HepG2 (cell line): ENCODE measurements around the gene CHST11. TPM values are rescaled to one million over a fixed set of nuclear protein-coding genes. Genes with fewer than 3 reads are reported as not detected.

Experiments used
- ATAC-seq: fragments of 200-7000 bp; cut with Tn5 transposase; 3 replicates; pipeline ENCODE4 v1.9.1; 2020; ENCODE audit warnings: mild to moderate bottlenecking, moderate library complexity
- BruUV-seq: library from RNA; stranded (reverse); fragments of 400-500 nt; replicated peaks from 2 replicates; lab custom pipeline; 2021; lab: Mats Ljungman, UMichigan
- CTCF ChIA-PET: fragments of 300-600 bp; formaldehyde crosslinking; extraction: SDS; loops from one replicate; lab custom pipeline; 2021; ENCODE audit warnings: low total read pairs, inconsistent platforms, low intra/inter-chr PET ratio; lab: Yijun Ruan, JAX
- POLR2A ChIA-PET: fragments of 350-600 bp; sonication (Branson Sonifier 250); formaldehyde crosslinking; loops from one replicate; lab custom pipeline; 2020; ENCODE audit warnings: antibody characterized with exemption, inconsistent platforms; lab: Yijun Ruan, JAX
- DNase-seq: peaks from one replicate; pipeline ENCODE4 v3.0.0-alpha.2; 2015; ENCODE audit warnings: low spot score
- FAIRE-seq: peaks from 3 replicates; lab custom pipeline; 2011; peaks lifted over from hg19 to GRCh38; lab: Jason Lieb, UNC
- H2AFZ ChIP-seq: one replicate; pipeline ENCODE4 v1.6.1; 2011; ENCODE audit warnings: low read length, inconsistent platforms
- H3K27ac ChIP-seq: fragments of 300-600 bp; 3 replicates; pipeline ENCODE4 v1.8.0; 2011; ENCODE audit warnings: mixed run types, mild to moderate bottlenecking, mixed read lengths, low read length, inconsistent platforms; ENCODE audit not compliant: insufficient read depth; ENCODE audit errors: extremely low read length
- H3K27me3 ChIP-seq, 2 experiments: fragments of 200-600 bp in 1 of 2; 2 replicates in 1 of 2; 3 replicates in 1 of 2; pipeline versions ENCODE4 v1.6.0 to v1.8.0; 2011; ENCODE audit warnings: low read length in 2 of 2, mild to moderate bottlenecking in 2 of 2, moderate library complexity in 2 of 2, inconsistent platforms in 1 of 2; ENCODE audit not compliant: insufficient read depth in 2 of 2, control insufficient read depth in 1 of 2
- H3K36me3 ChIP-seq, 2 experiments: fragments of 200-600 bp in 1 of 2; replicated peaks in 1 of 2; 2 replicates in 1 of 2; 3 replicates in 1 of 2; pipeline versions ENCODE4 v1.5.1 to v1.8.0; 2011; ENCODE audit warnings: low read length in 2 of 2, inconsistent platforms in 1 of 2; ENCODE audit not compliant: insufficient read depth in 2 of 2, control insufficient read depth in 1 of 2
- H3K4me1 ChIP-seq: 2 replicates; pipeline ENCODE4 v1.5.1; 2012; ENCODE audit warnings: low read length, inconsistent platforms; ENCODE audit not compliant: insufficient read depth
- H3K4me2 ChIP-seq: 2 replicates; pipeline ENCODE4 v1.6.0; 2011; ENCODE audit warnings: low read depth, low read length, inconsistent platforms
- H3K4me3 ChIP-seq, 3 experiments: fragments of 200-600 bp in 1 of 3; sonication (generic), shearing (Covaris generic) in 1 of 3; replicated peaks in 1 of 3; 2 replicates each; pipeline ENCODE4 v1.5.1; 2011 to 2016; ENCODE audit warnings: low read length in 3 of 3, inconsistent platforms in 2 of 3, low read depth in 2 of 3, mild to moderate bottlenecking in 2 of 3, control low read depth in 1 of 3, mixed read lengths in 1 of 3; ENCODE audit not compliant: insufficient read depth in 1 of 3
- H3K79me2 ChIP-seq: one replicate; pipeline ENCODE4 v1.6.1; 2011; ENCODE audit warnings: low read length, inconsistent platforms; ENCODE audit not compliant: insufficient read depth
- H3K9ac ChIP-seq: 2 replicates; pipeline ENCODE4 v1.6.0; 2011; ENCODE audit warnings: mild to moderate bottlenecking, low read depth, low read length, inconsistent platforms; ENCODE audit not compliant: insufficient read depth
- H3K9me3 ChIP-seq: 2 replicates; pipeline ENCODE4 v1.5.1; 2012; ENCODE audit warnings: mild to moderate bottlenecking, low read length
- H4K20me1 ChIP-seq: 2 replicates; pipeline ENCODE4 v1.6.0; 2011; ENCODE audit warnings: inconsistent platforms, mild to moderate bottlenecking, low read length, moderate library complexity; ENCODE audit not compliant: insufficient read depth
- ARNTL ChIP-seq: sonication (generic); formaldehyde crosslinking; IDR thresholded peaks from 2 replicates; pipeline ENCODE4 v1.4.0; 2020; ENCODE audit warnings: mild to moderate bottlenecking, missing genetic modification reagents
- ATF7 ChIP-seq, 2 experiments: fragments of 450-650 bp in 1 of 2; sonication (generic) in 1 of 2; formaldehyde crosslinking in 1 of 2; IDR thresholded peaks; 2 replicates each; pipeline versions ENCODE4 v1.4.0 to v1.6.1; 2016 to 2020; ENCODE audit warnings: antibody characterized with exemption in 1 of 2, mild to moderate bottlenecking in 1 of 2, missing genetic modification reagents in 1 of 2
- FOXP1 ChIP-seq, 2 experiments: fragments of 450-650 bp in 1 of 2; IDR thresholded peaks; 2 replicates each; pipeline ENCODE4 v1.6.1; 2017 to 2018; ENCODE audit warnings: antibody characterized with exemption in 1 of 2
- IRF2 ChIP-seq: IDR thresholded peaks from 2 replicates; pipeline ENCODE4 v1.6.1; 2018; ENCODE audit warnings: missing genetic modification reagents, missing compliant biosample characterization
- SAFB2 ChIP-seq: sonication (generic); formaldehyde crosslinking; IDR thresholded peaks from 2 replicates; pipeline ENCODE4 v1.5.1; 2020; ENCODE audit warnings: missing genetic modification reagents, low read depth, mild to moderate bottlenecking, borderline replicate concordance
- ZFYVE20 ChIP-seq: sonication (generic); formaldehyde crosslinking; IDR thresholded peaks from 2 replicates; pipeline ENCODE4 v1.8.0; 2023; ENCODE audit warnings: low read depth, mild to moderate bottlenecking, moderate library complexity, missing genetic modification reagents, borderline replicate concordance
- ZKSCAN5 ChIP-seq: sonication (generic); formaldehyde crosslinking; IDR thresholded peaks from 2 replicates; pipeline ENCODE4 v1.5.1; 2020; ENCODE audit warnings: mild to moderate bottlenecking, missing genetic modification reagents
- ZNF124 ChIP-seq: sonication (generic); formaldehyde crosslinking; IDR thresholded peaks from 2 replicates; pipeline ENCODE4 v1.4.0; 2020; ENCODE audit warnings: missing genetic modification reagents
- ZNF317 ChIP-seq: sonication (generic); formaldehyde crosslinking; IDR thresholded peaks from 2 replicates; pipeline ENCODE4 v1.5.0; 2020; ENCODE audit warnings: mild to moderate bottlenecking, missing genetic modification reagents
- ZNF329 ChIP-seq: sonication (generic); formaldehyde crosslinking; IDR thresholded peaks from 2 replicates; pipeline ENCODE4 v1.9.0; 2021; ENCODE audit warnings: low read depth, mild to moderate bottlenecking, missing genetic modification reagents
- ZNF563 ChIP-seq: sonication (generic); formaldehyde crosslinking; IDR thresholded peaks from 2 replicates; pipeline ENCODE4 v1.8.0; 2022; ENCODE audit warnings: mild to moderate bottlenecking, moderate library complexity, missing genetic modification reagents
- WGBS: methylation state at CpG from one replicate; pipeline ENCODE4 v1.1.6; 2017; ENCODE audit warnings: low lambda C conversion rate; 5-methylcytosine and 5-hydroxymethylcytosine counted together
- in situ Hi-C: cut with HindIII; loops from 2 replicates; pipeline ENCODE4 v1.10.0; 2017; ENCODE audit warnings: low pct_unique_long_range_greater_than_20kb; ENCODE audit not compliant: extremely low pct_ligation_motif_present
- intact Hi-C: fragments of 100-400 bp; cut with micrococcal nuclease; formaldehyde crosslinking; loops from one replicate; pipeline ENCODE4 v1.10.0; 2022; ENCODE audit not compliant: unreplicated experiment
- polyA plus RNA-seq, 8 experiments: library from polyadenylated mRNA; depleted of rRNA in 3 of 8; stranded (reverse) in 7 of 8; unstranded in 1 of 8; fragments of >200 nt; fragmentation: Illumina TruSeq in 4 of 8; extraction: Trizol in 4 of 8; gene quantifications; 2 replicates each; pipeline versions ENCODE4 v1.2.1 to v1.2.3, GENCODE V29; 2011 to 2016; ENCODE audit warnings: low read depth in 4 of 8, missing spikeins in 1 of 8, mixed read lengths in 1 of 8; ENCODE audit not compliant: insufficient read depth in 1 of 8
- total RNA-seq, 5 experiments: library from RNA; depleted of rRNA; stranded (reverse); fragments of >200 nt; fragmentation: Illumina TruSeq; extraction: Trizol; gene quantifications; 2 replicates each; pipeline ENCODE4 v1.2.3, GENCODE V29; 2016; ENCODE audit warnings: low read depth in 1 of 5

Gene CHST11
- total and polyA plus RNA-seq, 2 of the 13 experiments (the other 11 are each of a cell fraction or from before 2014, with no cell fraction given): 0.15 TPM; not detected in 1

DNA sequence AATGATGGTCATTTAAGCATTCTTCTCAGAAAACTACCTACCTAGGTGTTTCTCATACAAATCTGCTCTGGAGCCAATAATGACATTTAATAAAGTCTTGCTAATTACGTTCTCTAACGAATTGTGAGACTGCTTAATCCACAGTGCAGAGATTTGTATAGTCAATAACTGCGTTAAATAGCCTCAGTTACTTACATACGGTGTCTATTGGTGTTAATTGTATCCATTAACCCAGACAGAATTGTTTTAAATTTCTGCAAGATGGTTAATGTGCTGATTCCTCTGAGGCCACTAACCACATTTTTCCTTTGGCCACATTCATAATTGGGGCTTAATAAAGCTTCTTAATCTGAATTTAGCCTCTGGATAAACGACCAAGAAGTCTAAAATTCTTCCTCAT is 329.6 kb downstream of the CHST11 start:
- ATAC-seq (no peak), FAIRE-seq (no peak), DNase-seq (no peak)
- intact Hi-C loops (no loop called here), in situ Hi-C loops (no loop called here)
- Histone ChIP-seq H3K4me2 (no peak overlapping the region), H3K27me3 (peaks cover 0 to 5% of the 10 kb centered on the region in 2 experiments; a peak in 1 of 5 replicates), H3K9ac (no peak overlapping the region), H3K79me2 (no peaks in the 10 kb centered on the region), H3K9me3 (no peaks in the 10 kb centered on the region), H3K27ac (no peak overlapping the region), H3K36me3 (no peaks in the 10 kb centered on the region; a peak in 1 of 5 replicates), H3K4me1 (0 out of 2 replicates have a peak, but pooled peaks cover 8% of the 10 kb centered on the region), H3K4me3 (no peak overlapping the region), H2AFZ (no peak overlapping the region), H4K20me1 (no peaks in the 10 kb centered on the region)
- CTCF ChIA-PET: no interaction called here
- 1% methylated on average over 5 of the region's 5 CpGs for WGBS
- POLR2A ChIA-PET: no interaction called here
- TF ChIP-seq ARNTL (CRISPR knock-in tag): no peak
- no peak for TF ChIP-seq ZNF124 (CRISPR knock-in tag)
- no peak for TF ChIP-seq IRF2 (CRISPR knock-in tag)
- TF ChIP-seq ZKSCAN5: no peak
- TF ChIP-seq ZNF563 (CRISPR knock-in tag): no peak
- TF ChIP-seq SAFB2: no peak
- TF ChIP-seq ATF7 (IDR thresholded peaks at IDR 0.05): no peak
- TF ChIP-seq ATF7 (CRISPR knock-in tag; IDR thresholded peaks at IDR 0.05): no peak
- no peak for TF ChIP-seq ZNF317 (CRISPR knock-in tag)
- no peak for TF ChIP-seq ZFYVE20
- no peak for TF ChIP-seq FOXP1 (IDR thresholded peaks at IDR 0.05)
- TF ChIP-seq FOXP1 (CRISPR knock-in tag; IDR thresholded peaks at IDR 0.05): no peak
- no peak for TF ChIP-seq ZNF329 (CRISPR knock-in tag)
- BruUV-seq: no TSS peak
